HG02798 (cell line): ENCODE results near the gene ANGPTL8.

Source experiments
- ATAC-seq: cut with Tn5 transposase; IDR thresholded peaks from one replicate; pipeline ENCODE4 v1.9.1; 2021; ENCODE audit warnings: mild to moderate bottlenecking; ENCODE audit not compliant: unreplicated experiment, poor library complexity

ANGPTL8 gene

DNA sequence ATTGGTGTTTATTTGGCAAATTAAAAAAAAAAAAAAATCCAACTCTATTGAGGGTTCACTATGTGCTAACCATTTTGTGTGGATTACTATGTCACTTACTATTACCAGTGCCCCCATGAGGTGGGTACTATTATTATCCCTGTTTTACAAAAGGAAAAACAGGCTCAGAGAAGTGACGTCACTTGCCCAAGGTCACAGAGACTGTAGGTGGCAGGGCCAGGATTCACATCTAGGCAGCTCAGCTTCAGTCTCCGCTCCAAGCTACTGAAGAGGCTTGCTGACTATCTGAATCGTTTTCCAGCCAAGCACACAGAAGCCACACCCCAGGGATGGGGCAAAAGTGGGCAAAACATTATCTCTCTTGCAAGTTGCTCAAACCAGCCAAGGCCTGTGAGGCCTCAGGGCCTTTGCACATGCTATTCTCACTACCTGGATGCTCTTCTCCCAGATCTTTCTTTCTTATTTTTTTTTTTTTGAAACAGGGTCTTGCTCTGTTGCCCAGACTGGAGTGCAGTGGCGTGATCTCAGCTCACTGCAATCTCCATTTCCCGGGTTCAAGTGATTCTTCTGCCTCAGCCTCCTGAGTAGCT, 4.8 kb upstream of the ANGPTL8 start:
- ATAC-seq = no peak

DNA sequence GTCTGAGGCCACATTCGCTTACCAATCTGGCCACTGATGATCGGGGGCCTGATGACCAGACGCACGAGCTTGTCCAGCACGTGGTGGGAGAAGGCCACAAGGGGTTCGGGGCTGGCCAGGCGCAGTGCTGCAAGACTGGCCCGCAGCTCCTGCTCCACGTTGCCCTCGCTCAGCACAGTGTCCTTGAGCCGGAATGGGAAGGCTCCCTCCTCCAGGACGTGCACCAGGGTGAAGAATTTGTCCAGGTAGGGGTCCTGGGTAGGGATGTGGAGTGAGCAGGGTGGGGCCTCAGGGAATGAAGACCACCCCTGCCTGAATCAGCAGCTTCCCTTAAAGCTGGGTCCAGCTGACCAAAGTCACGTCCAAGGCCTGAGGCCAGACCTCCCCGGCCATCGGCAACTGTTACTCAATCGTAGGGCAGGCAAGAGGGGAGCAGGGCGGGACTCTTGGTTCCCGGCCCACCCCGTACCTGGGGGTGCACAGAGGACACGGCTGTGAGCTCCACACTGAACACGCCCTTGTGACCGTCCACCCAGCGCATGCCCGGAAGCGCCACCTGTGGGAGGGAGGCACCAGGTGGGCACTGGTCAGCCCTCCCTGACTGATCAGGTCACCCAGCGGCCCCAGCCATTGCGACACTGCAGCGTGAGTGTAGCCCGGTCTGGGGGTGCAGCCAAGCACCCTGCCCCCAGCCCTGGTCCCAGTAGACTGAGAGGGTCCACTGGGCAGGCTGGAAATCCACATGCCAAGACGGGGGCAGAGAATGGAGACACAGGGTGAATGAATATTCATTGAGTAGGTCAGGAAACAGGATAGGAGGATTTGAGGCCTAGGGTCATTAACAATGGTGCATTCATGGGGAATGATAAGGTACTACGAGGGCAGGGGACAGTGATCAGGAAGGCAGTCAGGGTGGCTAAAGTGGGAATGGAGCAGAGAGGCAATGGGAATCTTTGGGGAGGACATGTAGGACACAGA, 2.8 kb upstream of the ANGPTL8 start:
- no peak for ATAC-seq

DNA sequence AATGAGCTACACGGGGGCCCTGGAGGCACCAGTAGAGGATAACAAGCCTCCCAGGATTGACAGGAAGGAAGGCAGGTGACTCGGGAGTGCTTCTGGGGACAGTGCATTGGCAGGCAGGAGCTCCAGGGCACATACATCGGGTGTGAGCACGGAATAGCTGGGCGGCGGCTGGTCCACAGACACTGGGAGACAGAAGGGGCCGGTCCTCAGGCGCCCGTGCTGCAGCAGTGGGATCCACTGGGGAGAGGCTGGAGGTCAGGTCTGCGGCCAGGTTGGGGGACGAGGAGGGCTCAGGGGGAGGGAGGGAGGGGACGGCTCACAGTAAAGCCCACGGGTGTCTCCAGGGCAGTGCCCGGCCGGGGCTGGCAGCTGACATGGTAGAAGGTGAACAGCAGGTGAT, 2.1 kb upstream of the ANGPTL8 start:
- no peak for ATAC-seq

DNA sequence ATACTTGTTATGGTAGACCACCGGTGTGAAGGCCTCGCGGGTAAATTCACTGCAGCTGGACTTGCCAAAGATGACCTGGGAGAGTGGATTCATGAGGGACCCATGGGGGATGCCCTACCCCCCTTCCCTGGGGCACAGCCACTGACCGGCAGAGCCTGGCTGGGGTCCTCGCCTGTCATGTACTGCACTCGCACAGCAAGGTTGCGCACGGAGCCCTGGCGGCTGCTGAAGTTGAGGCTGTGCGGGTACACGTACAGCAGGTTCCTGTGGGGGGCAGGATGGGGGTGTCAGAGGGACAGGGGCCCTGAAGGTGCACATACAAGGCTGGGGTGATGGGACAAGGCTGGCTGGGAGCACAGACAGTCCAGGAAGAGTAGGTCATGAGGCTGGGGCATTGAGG, 1.4 kb upstream of the ANGPTL8 start:
- ATAC-seq = no peak

DNA sequence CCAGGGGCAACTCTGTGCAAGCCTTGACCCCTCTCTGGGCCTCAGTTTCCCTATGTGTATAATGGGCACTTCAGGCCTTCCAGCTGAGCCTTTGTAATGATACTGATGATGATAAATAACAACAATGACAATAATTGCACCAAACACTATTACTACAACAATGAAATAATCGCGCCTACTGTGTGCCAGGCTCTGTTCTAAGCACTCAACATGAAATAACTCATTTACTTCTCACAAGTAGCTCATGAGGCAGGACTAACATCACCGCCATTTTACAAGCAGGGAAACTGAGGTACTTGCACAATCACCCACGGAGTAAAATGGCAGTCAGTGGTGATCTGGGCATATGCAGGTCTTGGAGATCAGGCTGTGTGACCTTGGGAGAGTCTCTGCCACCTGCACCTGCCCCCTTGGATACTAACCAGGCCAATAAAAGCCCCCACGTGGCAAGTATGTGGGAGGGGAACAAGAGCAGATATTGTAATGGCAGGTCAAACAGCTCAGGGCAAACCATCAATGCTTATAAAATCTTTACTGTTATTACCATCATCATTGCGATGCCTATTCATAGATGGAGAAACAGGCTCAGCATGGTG, 540 bp upstream of the ANGPTL8 start:
- no peak for ATAC-seq

DNA sequence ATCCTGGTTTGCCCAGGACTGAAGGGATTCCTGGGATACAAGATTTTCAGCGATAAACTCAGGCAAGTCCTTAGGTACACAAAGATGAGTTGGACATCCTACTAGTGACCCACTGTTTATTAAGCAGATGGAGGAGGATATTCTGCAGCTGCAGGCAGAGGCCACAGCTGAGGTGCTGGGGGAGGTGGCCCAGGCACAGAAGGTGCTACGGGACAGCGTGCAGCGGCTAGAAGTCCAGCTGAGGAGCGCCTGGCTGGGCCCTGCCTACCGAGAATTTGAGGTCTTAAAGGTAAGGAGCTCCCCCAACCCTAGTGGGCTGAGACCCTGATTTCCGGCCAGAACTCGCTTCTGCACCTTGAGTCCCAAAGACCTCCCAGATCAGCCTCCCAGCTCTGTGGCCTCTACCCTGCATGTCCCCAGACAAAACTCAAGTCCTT, 607 bp downstream of the ANGPTL8 start:
- no peak for ATAC-seq

DNA sequence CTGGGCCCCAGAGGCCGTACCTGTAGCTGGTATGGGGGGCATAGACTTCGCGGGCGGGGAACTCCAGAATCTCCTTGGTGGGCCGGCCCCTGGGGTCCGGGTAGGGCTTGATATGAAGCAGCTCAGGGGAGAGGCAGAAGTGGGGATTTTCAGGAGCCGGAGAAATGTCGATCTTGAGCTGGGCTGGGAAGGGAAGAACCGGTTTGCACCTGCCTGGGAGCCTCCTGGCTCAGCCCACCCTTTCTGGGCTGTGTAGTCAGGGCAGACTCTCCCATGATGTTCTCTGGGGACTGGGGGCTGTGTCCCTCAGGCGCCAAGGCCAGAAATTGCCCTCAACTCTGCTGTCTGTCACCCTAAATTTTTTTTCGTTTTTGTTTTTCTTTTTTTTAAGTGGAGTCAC, 2.6 kb downstream of the ANGPTL8 start:
- ATAC-seq = no peak

DNA sequence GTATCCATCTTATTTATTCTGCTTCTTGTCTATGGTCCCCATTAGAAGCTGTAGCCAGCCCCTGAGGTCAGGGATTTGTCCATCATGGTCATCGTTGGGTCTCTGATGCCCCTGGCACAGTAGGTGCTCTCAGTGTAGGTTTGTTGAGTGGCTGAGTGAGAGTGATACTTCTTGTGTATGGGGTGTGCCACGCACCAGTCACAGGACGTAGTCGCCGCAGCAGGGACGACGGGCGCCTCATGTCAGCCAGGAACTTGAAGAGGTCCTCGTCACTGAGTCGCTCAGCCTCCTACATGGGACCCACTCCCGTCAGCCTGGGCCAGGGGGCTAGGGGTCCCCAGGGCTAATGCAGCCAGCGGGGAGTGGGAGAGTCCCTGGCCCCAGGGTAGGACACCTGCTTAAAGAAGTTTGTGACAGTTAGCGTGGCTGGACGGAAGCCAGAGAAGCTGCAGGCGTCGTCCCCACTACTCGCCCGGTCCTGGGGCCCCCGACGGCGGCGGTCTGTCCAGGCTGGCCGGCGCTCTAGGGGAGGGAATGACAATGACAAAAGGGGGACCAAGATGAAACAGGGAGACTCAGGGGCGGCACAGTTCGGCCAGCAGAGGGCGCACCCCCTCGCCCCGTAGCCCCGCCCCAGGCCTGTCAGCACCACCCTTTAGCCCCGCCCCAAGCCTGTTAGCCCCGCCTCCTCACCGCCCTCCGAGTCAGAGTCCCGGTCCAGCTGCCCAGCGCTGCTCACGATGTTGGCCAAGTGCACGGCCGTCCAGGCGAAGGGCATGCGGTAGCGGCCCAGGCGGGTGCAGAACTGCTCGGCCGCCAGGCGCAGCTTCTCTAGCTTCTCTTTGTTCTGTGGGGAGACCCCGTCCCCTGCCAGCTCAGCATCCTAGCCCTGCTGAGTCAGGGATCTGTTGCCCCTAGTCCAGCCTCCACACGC, 3.7 kb downstream of the ANGPTL8 start:
- ATAC-seq = peak; percentile 82

DNA sequence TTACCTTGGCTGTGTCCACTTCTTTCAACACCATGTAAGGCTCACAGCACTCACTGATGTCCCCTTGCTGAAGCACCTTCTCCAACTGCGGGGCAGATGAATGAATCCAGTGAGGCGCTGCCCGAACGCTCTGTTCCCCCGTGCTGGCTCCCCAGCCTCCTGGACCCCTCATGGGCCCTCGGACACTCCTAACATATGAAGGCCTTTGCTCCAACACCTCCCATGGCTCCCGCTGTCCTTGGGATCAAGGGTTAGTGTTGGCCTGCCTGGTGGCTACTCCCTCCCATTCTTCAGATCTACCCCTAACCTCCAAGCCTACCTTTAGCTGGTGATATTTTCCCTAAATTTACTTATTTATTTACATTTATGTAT, 4.4 kb downstream of the ANGPTL8 start:
- ATAC-seq = no peak

DNA sequence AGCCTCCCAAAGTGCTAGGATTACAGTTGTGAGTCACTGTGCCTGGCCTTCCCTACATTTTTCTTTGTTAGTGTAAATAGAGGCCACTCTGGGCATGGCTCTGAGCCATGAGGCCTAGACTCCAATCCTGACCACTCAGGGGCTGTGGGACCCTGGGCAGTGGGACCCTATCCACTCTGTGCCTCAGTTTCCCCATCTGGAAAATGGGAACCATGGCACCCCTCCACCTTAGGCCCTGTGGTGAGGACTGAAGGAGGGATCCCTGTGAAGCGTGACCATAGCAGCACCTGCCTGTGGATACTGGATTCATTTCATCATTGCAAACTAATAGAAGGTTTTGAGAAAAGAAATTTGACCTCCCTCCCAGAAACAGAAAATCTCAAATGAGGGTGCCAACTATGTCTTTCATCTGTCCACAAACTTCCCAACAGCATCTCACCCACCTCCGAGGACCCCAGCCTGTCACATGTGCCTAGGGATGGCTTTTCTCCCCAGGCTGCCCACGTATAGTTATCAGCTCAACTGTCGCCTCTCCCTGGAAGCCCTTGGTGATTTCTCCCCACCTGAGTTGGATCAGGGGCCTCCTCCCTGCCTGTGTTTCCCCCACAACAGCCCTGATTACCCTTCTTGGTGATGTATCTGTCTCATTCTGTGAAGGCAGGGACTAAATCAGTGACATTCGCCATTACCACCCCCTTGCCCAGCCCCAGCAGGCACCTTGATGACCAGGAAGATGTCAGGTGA, 5.6 kb downstream of the ANGPTL8 start:
- ATAC-seq = no peak

DNA sequence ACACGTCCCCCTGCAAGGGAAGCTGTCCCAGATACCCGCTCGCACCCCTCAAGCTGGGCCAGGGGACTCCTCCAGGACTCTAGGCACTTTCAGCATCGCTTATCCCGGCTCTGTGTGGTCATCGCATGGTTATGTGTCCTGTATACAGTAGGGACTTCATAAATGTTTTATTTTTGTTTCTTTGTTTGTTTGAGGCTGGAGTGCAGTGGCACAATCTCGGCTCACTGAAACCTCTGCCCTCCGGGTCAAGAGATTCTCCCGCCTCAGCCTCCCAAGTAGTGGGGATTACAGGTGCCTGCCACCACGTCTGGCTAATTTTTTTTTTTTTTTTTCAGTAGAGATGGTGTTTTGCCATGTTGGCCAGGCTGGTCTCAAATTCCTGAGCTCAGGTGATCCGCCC, 7.5 kb downstream of the ANGPTL8 start:
- ATAC-seq = no peak

DNA sequence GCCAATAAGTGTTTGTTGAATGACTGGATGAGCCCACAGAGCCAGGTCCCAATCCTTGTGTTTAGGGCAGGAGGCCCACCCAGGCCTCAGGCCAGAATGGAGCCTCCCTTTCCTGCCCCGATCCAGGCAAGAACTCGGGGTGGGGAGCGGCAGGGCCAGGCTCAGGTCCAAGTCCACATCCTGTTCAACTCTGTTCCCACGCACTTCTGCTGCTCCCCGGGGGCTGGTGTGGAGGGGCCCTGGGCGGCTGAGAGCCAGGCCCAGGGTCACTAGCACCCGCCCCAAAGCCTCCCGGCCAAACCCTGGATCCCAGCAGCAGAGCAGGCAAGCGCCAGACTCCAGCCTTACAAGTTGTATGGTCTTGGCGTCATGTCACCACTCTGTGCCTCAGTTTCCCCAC, 8.0 kb downstream of the ANGPTL8 start:
- ATAC-seq = no peak

DNA sequence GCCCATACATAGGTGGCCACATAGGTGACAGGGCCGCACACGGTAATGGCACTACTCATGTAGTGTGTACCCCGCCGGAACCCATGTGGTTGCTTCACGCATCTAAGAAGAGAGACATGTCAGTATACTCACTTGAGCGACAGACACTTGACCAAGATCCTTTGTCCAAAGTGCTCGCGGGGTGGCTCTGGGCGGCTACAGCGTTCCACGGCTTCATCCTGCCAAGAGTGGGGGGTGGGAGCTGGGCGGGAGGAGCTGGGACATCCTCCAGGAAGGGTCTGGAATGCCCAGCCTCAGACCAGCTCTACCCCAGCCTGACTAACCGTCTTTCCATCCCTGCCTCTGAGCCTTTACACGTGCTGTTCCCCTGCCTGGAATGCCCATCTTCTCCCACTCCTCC, 8.5 kb downstream of the ANGPTL8 start:
- no peak for ATAC-seq

DNA sequence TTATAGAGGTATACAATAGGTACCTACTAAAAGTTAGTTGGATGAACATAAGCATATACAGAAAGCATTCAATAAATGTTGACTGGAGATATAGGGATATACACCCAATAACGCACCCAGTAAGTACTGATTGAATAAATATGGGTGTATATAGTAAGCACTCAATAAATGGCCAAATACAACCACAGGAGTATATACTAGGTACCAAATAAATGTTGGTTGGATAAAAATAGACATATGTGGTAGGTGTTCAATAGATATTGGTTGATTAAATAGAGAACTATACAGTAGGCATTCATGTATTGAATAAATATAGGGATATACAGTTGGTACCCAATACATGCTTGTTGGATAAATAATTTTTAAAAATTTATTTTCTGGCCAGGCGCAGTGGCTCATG, 9.4 kb downstream of the ANGPTL8 start:
- ATAC-seq = no peak

DNA sequence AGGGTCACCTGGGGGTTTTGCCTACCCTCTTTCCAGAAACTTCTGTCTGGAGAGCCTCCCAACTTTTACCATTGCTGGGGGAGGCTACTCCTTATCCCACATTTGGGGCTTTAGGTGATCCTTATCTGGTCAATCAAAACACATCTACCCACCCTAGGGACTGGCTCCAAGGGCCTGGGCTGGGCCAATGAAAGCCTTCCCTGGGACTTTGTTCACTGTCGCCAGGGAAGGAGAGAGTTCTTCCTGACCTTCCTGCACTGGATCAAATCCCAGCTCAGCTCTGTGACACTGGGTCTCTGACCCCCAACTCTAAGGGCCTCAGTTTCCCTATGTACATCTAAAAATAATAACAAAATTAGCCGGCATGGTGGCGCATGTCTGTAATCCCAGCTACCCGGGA, 11.8 kb downstream of the ANGPTL8 start:
- no peak for ATAC-seq

DNA sequence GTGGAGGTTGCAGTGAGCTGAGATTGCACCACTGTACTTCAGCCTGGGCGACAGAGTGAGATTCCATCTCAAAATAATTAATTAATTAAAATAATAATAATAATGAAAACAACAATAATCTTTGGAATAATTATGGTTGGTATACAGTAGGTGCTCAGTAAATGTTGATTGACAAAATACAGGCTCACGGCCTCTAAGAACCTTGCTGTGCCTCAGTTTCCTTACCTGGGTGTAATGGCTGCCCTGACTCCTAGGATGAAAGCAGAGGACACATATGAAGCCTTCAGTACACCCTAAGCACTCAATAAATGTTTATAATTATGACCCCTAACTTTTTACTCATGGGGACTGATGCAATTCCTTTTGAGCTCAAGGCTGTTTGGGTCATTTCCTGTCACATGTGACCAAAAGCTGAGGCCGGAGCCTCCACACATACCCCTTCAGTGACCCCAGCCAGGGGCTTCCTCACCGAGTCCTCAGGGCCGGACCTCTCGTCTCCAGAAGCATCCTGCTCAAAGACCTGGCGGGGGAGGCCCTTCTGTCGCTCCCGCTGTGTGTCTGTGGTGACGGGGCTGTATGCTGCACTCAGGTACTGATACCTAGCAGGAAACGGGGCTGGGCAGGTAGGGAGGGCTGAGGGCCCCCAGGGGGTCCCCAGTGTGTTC, 12.4 kb downstream of the ANGPTL8 start:
- no peak for ATAC-seq

DNA sequence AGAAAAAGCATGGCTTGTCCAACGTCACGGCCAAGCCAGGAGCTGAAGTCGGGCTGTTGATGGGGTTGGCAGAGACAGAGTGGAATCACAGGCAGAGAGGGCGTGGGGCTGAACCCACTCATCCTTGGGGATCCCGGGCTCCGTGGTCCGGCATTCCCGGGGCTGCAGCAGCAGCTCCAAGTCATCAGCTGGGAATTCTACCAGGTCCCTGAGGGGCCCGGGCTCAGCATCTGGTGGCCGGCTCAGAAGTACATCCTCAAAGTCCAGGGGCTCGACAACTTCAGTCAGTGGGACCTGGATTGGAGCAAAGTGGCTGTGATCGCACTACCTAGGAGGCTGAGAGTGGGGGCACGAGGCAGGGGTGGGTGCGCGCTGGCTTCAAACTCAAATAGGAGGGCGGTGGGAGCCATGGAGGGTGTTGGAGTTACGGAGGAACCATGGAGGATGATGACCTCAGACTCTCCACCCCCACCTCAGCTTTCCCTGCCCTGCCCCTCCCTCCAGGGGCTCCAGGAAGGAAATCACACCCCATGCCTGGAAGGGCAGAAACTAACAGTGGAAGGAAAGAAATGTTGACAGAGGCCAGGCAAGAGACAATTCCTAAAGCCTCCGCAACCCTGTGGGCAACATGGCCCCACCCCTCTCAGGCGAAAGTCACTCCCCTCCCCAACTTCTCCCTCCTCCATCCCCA, 13.4 kb downstream of the ANGPTL8 start:
- ATAC-seq = no peak

DNA sequence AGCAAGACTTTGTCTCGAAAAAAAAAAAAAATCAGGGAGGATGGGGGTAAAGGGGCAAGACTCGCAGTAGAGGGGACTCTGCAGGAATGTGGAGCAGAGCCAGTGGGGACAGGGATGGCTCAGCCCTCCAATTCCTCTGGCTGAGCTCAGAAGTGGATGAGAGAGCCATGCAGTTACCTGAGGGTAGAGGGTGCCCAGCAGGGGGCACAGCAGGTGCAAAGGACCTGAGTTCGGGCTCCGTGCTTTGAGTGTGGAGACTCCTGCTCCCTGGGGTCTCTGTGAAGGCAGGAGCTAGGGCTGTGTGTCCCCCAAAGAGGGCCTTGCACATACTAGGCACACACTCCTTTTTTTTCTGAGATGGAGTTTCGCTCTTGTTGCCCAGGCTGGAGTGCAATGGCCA, 15.2 kb downstream of the ANGPTL8 start:
- no peak for ATAC-seq

DNA sequence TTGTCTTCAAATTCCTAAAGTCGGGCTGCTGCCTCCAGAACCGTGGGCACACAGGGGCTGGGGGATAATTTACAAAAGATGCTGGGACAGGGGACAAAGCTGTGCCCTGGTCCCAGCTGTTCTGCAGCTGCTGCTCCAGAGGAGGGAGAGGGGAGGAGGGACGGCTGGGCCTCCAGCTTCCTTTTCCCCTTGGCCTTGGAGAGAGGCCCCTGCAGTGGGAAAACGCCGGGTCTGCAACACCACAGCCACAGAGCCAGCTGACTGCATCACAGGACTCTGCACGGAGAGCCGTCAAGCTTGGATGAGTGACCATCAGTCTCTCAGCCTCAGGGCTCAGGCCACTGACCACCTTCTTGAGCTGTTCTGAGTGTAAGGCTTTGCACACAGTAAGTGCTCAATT, 16.8 kb downstream of the ANGPTL8 start:
- ATAC-seq = no peak
